GM21723 (cell line): ENCODE results near the gene YEATS2.
"Not testable (repeated sequence)": the region's sequence is repeated elsewhere in the genome, so short reads cannot be mapped to it uniquely, and the experiment has no call there.

Experiments
- ATAC-seq: cut with Tn5 transposase; IDR thresholded peaks from one replicate; pipeline ENCODE4 v1.9.1; 2021; ENCODE audit warnings: mild to moderate bottlenecking, moderate library complexity; ENCODE audit not compliant: unreplicated experiment

YEATS2 gene

GRCh38 chr3:183711516-183711915 lies 13.9 kb downstream of the YEATS2 start:
- no peak for ATAC-seq

DNA sequence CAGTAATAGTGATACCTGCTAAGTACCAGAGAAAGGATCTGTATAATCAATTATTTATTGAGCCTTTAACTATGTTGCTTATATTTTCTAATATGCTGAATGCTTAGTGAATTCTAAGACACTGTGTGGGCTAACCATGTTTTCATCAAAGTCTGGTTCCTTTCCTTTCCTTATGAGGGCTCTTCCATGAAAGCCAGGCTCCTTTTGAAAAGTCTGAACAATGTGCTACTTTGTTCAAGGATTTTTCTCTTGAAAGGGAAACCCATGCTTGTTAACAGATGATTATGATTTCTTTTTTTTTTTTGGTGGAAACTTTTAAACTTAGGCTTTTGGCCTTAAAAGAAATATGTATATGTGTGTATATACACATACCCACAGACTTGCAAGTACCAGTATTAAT lies 17.0 kb downstream of the YEATS2 start:
- ATAC-seq: no peak

DNA sequence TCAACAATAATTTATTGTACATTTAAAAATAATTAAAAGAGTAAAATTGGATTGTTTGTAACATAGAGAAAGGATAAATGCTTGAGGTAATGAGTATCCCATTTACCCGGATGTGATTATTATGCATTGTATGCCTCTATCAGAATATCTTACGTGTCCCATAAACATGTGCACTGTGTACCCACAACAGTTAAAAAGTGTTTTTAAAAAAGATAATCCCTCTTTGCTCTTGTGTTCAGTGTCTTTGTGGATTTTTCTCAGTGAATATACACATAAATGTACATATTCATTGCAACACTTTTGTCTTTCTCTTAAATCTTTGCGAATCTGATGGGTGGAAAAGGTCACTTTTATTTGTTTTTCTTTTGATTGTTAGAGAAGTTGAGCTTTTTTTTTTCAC lies 20.4 kb downstream of the YEATS2 start:
- ATAC-seq: no peak

DNA sequence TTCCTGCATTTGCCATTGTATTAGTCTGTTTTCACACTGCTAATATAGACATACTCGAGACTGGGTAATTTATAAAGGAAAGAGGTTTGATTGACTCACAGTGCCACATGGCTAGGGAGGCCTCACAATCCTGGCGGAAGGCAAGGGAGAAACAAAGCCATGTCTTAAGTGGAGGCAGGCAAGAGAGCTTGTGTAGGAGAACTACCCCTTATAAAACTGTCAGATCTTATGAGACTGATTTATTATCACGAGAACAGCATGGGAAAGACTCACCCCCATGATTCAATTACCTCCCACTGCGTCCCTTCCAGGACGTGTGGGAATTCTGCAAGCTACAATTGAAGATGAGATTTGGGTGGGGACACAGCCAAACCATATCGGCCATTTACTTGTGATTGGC lies 27.8 kb downstream of the YEATS2 start:
- no peak for ATAC-seq

DNA sequence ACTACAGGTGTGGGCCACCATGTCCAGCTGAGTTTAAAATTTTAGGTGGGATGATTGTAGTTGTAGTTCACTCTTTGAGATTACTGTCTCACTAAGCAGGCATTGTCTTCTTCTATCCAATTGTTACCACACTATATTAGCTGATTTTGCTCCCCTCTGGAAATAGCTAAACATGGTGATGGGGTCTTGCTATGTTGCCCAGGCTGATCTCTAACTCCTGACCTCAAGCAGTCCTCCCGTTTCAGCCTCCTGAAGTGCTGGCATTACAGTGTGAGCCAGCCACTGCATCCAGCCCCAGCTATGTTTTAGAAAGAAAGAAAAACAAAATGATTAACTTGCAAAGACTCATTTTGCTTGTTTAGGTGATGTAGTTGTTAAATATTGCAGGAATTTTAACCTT lies 30.6 kb downstream of the YEATS2 start:
- no peak for ATAC-seq

- no peak for ATAC-seq
Measured at GRCh38 chr3:183730361-183730760, 32.8 kb downstream of the YEATS2 start.

DNA sequence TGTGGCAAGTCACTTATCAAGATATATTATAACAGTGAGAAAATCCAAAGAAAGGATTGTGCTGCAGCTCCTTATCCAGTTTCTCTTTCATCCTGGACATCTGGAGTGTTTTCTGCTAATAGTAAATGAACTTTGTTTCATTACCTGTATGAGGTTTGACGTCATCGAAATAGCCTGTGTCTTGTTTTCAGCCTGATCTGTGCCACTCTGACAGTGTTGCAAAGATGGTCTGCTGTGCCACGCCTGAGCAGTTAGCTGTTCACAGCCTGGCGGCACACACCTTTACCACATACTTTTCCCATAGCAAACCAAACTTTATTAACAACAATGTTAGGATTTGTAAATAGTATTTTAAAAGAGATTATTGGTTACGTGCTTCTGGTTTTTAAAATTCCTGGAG lies 34.0 kb downstream of the YEATS2 start:
- no peak for ATAC-seq

- no peak for ATAC-seq
Measured at GRCh38 chr3:183733553-183733952, 36.0 kb downstream of the YEATS2 start.

DNA sequence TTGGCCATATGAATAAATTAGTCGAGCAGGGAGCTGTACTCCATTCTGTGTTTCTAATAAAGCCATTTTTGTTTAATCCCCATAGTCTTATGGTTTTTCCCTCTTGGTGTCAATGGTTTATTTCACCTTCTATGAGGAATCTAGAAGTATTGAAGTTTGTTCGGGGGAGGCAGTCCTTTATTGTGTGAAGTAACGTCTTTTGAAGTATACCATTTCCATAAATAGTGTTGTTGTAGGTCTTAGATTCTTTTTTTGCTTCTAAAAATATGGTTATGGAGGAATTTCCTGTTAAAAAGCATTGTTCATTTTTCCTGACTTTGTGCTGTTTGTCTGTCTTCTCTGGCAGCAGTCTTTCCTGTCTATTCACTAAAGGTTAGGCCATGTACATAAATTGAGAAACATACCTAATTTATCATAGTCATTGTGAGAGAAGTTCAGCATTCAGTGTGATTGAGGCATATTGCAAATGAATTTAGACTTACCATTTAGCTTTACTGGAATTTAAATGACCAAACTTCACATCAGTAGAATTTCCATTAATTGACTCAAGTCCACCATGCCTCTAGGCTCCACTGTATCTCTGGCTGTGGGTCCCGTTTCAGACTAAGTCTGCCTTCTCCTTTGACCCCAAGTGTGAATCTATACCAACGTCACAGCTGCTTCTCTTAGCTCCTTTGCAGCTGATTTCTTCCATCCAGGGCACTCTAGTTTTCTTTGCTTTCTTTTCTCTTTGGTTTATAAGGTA lies 37.3 kb downstream of the YEATS2 start:
- ATAC-seq: no peak

- no peak for ATAC-seq
Measured at GRCh38 chr3:183737116-183737515, 39.5 kb downstream of the YEATS2 start.

DNA sequence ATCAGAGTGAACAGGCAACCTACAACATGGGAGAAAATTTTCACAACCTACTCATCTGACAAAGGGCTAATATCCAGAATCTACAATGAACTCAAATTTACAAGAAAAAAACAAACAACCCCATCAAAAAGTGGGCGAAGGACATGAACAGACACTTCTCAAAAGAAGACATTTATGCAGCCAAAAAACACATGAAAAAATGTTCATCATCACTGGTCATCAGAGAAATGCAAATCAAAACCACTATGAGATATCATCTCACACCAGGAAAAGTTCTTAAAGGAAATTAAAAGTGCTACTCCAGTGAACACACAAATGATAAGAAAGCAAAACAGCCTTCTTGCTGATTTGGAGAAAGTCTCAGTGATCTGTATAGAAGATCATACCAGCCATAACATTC lies 42.6 kb downstream of the YEATS2 start:
- not testable (repeated sequence) for ATAC-seq

GRCh38 chr3:183743231-183743630 lies 45.6 kb downstream of the YEATS2 start:
- no peak for ATAC-seq

DNA sequence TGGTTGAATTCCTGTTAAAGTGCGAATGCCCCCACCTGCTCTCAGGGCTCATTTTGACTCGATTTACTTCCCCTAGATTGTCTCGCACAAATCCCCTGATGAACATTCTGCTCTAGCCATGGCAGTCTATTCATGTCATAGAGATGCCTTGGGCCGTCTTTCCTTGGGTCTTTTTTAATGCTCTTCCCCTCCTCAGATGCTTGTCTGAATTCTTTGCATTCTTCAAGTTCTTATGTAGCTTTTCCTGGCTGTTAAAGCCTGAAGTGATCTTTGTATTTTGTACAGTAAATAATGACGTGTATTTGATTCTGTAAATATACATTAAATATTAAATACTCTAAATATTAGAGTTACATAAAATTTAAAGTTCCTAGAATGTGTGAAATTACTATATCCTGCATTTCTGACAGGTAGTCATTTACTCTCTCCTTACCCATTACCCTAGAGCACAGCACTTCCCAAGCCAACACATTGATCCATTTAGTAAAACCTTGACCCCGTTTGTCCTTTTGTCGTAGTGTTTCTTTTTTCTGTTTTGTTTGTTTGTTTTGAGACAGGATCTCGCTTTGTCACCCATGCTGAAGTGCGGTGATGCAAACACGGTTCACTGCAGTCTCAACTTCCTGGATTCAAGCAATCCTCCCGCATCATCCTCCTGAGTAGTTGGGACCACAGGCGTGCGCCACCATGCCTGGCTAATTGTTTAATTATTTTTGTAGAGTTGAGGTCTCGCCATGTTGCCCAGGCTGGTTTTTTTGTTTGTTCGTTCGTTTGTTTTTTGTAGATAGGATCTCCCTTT lies 47.9 kb downstream of the YEATS2 start:
- ATAC-seq: no peak

- no peak for ATAC-seq
Measured at GRCh38 chr3:183754052-183754451, 56.5 kb downstream of the YEATS2 start.

DNA sequence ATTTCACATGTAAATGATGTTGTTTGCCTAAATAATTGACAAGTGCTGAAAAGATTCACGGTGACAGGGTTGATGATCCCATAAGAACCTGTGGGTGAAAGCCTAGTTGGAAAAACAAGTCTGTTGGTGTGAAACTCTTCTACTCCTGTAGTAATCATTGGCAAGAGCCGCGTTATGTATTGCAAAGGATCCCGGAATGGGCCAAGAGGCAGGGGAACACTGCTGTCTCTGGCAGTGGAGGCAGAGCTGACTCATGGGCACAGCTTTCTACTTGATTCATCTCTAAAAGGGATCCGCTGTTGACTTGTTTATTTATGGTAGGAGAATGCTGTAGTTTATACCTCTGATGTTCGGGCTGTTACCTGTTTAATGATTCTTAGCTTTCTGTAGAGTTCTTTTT lies 64.7 kb downstream of the YEATS2 start:
- ATAC-seq: no peak

GRCh38 chr3:183764847-183765731 lies 67.5 kb downstream of the YEATS2 start:
- no peak for ATAC-seq

DNA sequence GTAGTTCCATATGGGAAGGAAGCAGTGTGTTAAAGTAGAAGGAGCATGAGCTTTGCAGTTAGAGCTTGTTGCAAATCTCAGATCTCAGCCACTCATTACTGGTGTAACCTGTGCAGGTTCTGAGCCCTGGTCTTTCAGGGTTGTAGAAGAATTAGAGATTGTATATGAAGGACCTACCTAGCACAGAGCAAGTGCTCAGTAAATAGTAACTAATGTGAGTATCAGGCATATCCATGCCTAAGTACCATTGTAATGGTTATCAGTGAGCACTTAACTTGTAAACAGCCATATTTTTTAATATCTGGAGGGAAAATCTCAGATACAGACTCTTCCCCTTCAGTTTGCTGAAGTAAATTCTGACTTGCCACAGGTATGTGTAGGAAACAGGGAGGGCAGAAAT lies 68.5 kb downstream of the YEATS2 start:
- ATAC-seq: no peak

GRCh38 chr3:183766745-183767606 lies 69.4 kb downstream of the YEATS2 start:
- peak; percentile 79 for ATAC-seq

- ATAC-seq: no peak
Measured at GRCh38 chr3:183768114-183768513, 70.5 kb downstream of the YEATS2 start.

- no peak for ATAC-seq
Measured at GRCh38 chr3:183769453-183769852, 71.9 kb downstream of the YEATS2 start.
